Endometrium (tissue), 2 donors: ENCODE results near the gene CD40.

Source experiments
- FAIRE-seq: peaks from 2 replicates; lab custom pipeline; 2012; peaks lifted over from hg19 to GRCh38; lab: Jason Lieb, UNC
- donor health status: control.
- donor health status: control.

Gene CD40

GRCh38 chr20:46174469-46175126, 56.5 kb downstream of the CD40 start:
- FAIRE-seq = no peak

- no peak for FAIRE-seq
Measured at GRCh38 chr20:46175127-46175494, 57.0 kb downstream of the CD40 start.

GRCh38 chr20:46176739-46177378, 58.7 kb downstream of the CD40 start:
- no peak for FAIRE-seq

- no peak for FAIRE-seq
Measured at GRCh38 chr20:46177768-46178167, 59.7 kb downstream of the CD40 start.

GRCh38 chr20:46178891-46179290, 60.8 kb downstream of the CD40 start:
- FAIRE-seq = no peak
